Measurements from ENCODE around the gene PES1. TPM values are rescaled to one million over a fixed set of nuclear protein-coding genes. Genes with fewer than 3 reads are reported as not detected.
A peak's percentile ranks its signal among the peaks of the same experiment; 100 is the strongest.

Gene PES1
- total RNA-seq, 1 donor from 2014 or later = 40.6 TPM

DNA sequence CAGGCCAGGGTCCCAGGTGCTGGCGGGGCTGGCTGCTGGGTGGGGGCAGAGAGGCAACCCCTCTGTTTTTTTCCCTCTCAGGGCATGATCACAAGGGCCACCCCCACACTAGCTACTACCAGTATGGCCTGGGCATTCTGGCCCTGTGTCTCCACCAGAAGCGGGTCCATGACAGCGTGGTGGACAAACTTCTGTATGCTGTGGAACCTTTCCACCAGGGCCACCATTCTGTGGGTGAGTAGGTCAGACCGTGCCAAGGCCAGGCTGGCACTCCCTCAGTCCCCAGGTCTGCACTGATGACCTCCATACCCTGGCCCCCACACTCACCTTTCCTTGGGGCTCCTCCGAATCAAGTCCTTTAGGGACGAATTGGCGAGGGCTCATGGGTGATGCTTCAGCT, 22.6 kb upstream of the PES1 start:
- TF ChIP-seq, protein P1, sequence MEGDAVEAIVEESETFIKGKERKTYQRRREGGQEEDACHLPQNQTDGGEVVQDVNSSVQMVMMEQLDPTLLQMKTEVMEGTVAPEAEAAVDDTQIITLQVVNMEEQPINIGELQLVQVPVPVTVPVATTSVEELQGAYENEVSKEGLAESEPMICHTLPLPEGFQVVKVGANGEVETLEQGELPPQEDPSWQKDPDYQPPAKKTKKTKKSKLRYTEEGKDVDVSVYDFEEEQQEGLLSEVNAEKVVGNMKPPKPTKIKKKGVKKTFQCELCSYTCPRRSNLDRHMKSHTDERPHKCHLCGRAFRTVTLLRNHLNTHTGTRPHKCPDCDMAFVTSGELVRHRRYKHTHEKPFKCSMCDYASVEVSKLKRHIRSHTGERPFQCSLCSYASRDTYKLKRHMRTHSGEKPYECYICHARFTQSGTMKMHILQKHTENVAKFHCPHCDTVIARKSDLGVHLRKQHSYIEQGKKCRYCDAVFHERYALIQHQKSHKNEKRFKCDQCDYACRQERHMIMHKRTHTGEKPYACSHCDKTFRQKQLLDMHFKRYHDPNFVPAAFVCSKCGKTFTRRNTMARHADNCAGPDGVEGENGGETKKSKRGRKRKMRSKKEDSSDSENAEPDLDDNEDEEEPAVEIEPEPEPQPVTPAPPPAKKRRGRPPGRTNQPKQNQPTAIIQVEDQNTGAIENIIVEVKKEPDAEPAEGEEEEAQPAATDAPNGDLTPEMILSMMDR (IDR thresholded peaks at IDR 0.05; ENCODE audit: partially characterized antibody, unreplicated experiment) = no peak
- Mint-ChIP-seq H3K4me3 (ENCODE audit: unreplicated experiment) (no peak overlapping the region), H3K4me1 (ENCODE audit: low read depth, unreplicated experiment) (no peaks in the 10 kb centered on the region), H3K9me3 (ENCODE audit: unreplicated experiment) (no peaks in the 10 kb centered on the region), H3K36me3 (ENCODE audit: unreplicated experiment) (peaks cover 5% of the 10 kb centered on the region), H3K27me3 (ENCODE audit: unreplicated experiment) (no peaks in the 10 kb centered on the region), H3K27ac (ENCODE audit: unreplicated experiment) (no peak overlapping the region)
- DNase-seq = no peak

DNA sequence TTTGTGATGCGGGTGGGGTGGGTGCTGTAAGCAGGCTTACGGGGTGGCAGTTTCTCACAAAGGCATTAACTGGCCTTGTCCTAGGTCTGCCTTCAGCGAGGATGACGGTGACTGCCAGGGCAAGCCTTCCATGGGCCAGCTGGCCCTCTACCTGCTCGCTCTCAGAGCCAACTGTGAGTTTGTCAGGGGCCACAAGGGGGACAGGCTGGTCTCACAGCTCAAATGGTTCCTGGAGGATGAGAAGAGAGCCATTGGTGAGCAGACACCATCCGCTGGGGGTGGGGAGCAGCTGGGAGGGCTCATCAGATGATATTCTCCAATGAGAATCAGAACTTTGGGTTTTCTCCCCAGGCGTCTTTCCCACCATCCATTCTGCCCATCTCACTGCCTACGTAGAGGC, 21.1 kb upstream of the PES1 start:
- no peak for DNase-seq
- no peaks in the 10 kb centered on the region for H3K27me3 Mint-ChIP-seq (ENCODE audit: unreplicated experiment)
- no peaks in the 10 kb centered on the region for H3K4me1 Mint-ChIP-seq (ENCODE audit: low read depth, unreplicated experiment)
- H3K36me3 Mint-ChIP-seq (ENCODE audit: unreplicated experiment) = peaks cover 5% of the 10 kb centered on the region
- H3K9me3 Mint-ChIP-seq (ENCODE audit: unreplicated experiment) = no peaks in the 10 kb centered on the region
- TF ChIP-seq, protein P1 (IDR thresholded peaks at IDR 0.05; ENCODE audit: partially characterized antibody, unreplicated experiment) = no peak
- H3K27ac Mint-ChIP-seq (ENCODE audit: unreplicated experiment) = no peak overlapping the region
- H3K4me3 Mint-ChIP-seq (ENCODE audit: unreplicated experiment) = no peak overlapping the region

DNA sequence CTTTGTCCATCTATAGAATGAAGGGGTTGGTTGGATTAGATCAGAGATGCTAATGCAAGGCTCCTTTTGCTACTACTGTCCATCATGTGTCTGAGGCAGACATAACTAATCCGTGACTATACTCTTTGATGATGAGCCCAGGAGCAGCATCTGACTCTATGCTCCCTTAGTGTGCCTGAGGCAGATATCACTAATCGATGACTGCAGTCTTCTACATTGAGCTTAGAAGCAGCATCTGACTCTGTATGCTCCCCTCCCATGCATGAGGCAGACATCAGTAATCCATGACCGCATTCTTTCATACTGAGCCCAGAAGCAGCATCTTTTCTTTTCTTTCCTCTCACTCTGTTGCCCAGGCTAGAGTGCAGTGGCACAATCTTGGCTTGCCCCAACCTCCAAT, 19.5 kb upstream of the PES1 start:
- peaks cover 5% of the 10 kb centered on the region for H3K36me3 Mint-ChIP-seq (ENCODE audit: unreplicated experiment)
- no peak overlapping the region for H3K27ac Mint-ChIP-seq (ENCODE audit: unreplicated experiment)
- no peak overlapping the region for H3K4me3 Mint-ChIP-seq (ENCODE audit: unreplicated experiment)
- TF ChIP-seq, protein P1 (IDR thresholded peaks at IDR 0.05; ENCODE audit: partially characterized antibody, unreplicated experiment) = no peak
- peaks cover 8% of the 10 kb centered on the region for H3K4me1 Mint-ChIP-seq (ENCODE audit: low read depth, unreplicated experiment)
- no peak for DNase-seq
- H3K9me3 Mint-ChIP-seq (ENCODE audit: unreplicated experiment) = peaks cover 3% of the 10 kb centered on the region
- H3K27me3 Mint-ChIP-seq (ENCODE audit: unreplicated experiment) = no peaks in the 10 kb centered on the region

DNA sequence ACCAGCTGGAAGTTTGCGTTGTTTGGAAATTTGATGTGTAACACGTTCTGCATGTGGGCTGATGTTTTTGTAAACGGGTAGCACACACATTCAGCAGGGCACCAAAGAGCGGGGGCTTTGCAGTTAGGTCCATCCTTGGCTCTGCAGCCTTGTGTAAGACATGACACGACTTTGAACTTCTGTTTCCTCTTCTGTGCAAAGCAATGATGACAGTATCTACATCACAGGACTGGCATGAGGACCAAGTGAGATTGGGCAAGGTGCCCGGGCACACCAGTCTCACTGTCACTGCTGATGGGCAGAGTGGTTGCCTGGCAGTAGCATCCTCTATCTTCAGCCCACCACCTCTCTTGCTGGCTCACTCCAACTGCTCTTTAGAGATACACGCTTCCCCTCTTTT, 18.6 kb upstream of the PES1 start:
- peaks cover 3% of the 10 kb centered on the region for H3K9me3 Mint-ChIP-seq (ENCODE audit: unreplicated experiment)
- no peak overlapping the region for H3K4me3 Mint-ChIP-seq (ENCODE audit: unreplicated experiment)
- no peaks in the 10 kb centered on the region for H3K27me3 Mint-ChIP-seq (ENCODE audit: unreplicated experiment)
- H3K27ac Mint-ChIP-seq (ENCODE audit: unreplicated experiment) = peak overlapping the region; percentile 26
- TF ChIP-seq, protein P1 (IDR thresholded peaks at IDR 0.05; ENCODE audit: partially characterized antibody, unreplicated experiment) = no peak
- no peak for DNase-seq
- H3K36me3 Mint-ChIP-seq (ENCODE audit: unreplicated experiment) = no peaks in the 10 kb centered on the region
- peaks cover 8% of the 10 kb centered on the region for H3K4me1 Mint-ChIP-seq (ENCODE audit: low read depth, unreplicated experiment)

DNA sequence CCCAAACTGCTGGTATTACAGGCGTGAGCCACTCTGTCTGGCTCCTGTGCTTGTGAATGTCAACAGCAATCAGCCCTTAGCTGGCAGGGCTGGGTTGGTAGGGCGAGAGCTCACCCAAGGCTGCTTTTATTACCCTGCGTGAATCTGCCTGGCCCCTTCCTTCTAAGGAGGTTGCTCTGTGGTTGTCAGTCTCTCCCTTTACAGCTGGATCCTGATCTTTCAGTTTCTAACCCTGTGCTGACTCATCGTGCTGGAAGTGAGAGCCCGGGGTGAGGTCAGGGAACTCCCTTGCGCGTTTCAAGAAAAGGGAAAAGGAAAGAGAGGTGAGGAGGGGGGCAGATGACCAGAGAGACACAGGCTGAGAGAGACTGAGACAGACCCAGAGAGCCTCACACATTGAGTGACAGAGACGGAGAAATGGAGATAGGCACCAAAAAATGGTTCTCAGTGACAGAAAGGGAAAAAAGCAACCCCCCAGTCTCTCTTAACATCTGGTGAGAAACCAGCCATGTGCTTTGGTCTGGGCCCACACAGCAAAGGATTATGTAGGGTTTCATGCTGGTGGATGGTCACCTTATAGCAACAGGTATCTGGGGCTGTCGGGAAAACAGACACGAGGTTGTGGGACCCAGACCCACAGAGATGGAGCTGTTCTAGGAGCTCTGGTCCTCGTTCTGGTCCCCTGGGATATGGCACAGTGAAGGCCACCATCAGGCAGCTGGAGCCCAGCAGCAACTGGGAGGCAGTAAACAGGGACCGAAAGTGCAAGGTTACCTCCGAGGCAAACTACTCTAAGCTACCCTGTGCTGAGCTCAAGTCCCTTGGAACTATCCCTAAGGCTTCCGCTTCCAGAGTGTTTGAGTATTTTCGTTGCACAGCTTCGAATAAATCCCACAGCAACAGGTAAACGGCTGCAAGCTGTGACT, 17.8 kb upstream of the PES1 start:
- TF ChIP-seq, protein P1 (IDR thresholded peaks at IDR 0.05; ENCODE audit: partially characterized antibody, unreplicated experiment) = no peak
- DNase-seq = no peak
- Mint-ChIP-seq H3K27me3 (ENCODE audit: unreplicated experiment) (peaks cover 2% of the 10 kb centered on the region), H3K36me3 (ENCODE audit: unreplicated experiment) (no peaks in the 10 kb centered on the region), H3K4me1 (ENCODE audit: low read depth, unreplicated experiment) (peaks cover 8% of the 10 kb centered on the region), H3K4me3 (ENCODE audit: unreplicated experiment) (peak overlapping the region; percentile 8), H3K27ac (ENCODE audit: unreplicated experiment) (no peak overlapping the region), H3K9me3 (ENCODE audit: unreplicated experiment) (peaks cover 3% of the 10 kb centered on the region)

Measured in glutamatergic neuron (in vitro differentiated cells).